Sigmoid colon (tissue), 7 donors: ENCODE data around the gene HNRNPUL1. TPM values are rescaled to one million over a fixed set of nuclear protein-coding genes. Genes with fewer than 3 reads are reported as not detected.

Source experiments
- DNase-seq: peaks from one replicate; pipeline ENCODE4 v3.0.0-alpha.2; 2019
- H3K27ac ChIP-seq, 4 donors: fragments of 200-600 bp; sonication (generic); one replicate each; pipeline ENCODE4 v1.5.1; 2016 to 2019; ENCODE audit warnings: mild to moderate bottlenecking in 1 of 4
- H3K27me3 ChIP-seq, 3 donors: fragments of 200-600 bp; sonication (generic); one replicate each; pipeline ENCODE4 v1.5.1; 2019; ENCODE audit warnings: mild to moderate bottlenecking in 1 of 3
- H3K36me3 ChIP-seq, 4 donors: fragments of 200-600 bp; sonication (generic); one replicate each; pipeline ENCODE4 v1.5.1; 2016 to 2019
- H3K4me1 ChIP-seq, 4 donors: fragments of 200-600 bp; sonication (generic); one replicate each; pipeline ENCODE4 v1.5.1; 2017 to 2019
- H3K4me3 ChIP-seq, 4 donors: fragments of 200-600 bp; sonication (generic); one replicate each; pipeline ENCODE4 v1.5.1; 2017 to 2019; ENCODE audit warnings: mild to moderate bottlenecking in 2 of 4, moderate library complexity in 1 of 4
- H3K9me3 ChIP-seq, 4 donors: fragments of 200-600 bp in 3 of 4; sonication (generic) in 3 of 4; one replicate each; pipeline versions ENCODE4 v1.5.1 to v1.6.1; 2013 to 2019
- EP300 ChIP-seq, 4 donors: sonication (generic); formaldehyde crosslinking; IDR thresholded peaks; one replicate each; pipeline ENCODE4 v1.6.1; 2017; ENCODE audit warnings: antibody characterized with exemption in 4 of 4
- POLR2A ChIP-seq, 2 donors: fragments of 450-650 bp; IDR thresholded peaks; one replicate each; pipeline ENCODE4 v1.6.1; 2016; ENCODE audit warnings: antibody characterized with exemption in 2 of 2, mild to moderate bottlenecking in 2 of 2, moderate library complexity in 2 of 2
- POLR2AphosphoS5 ChIP-seq, 4 donors: sonication (generic); formaldehyde crosslinking; IDR thresholded peaks; one replicate each; pipeline ENCODE4 v1.6.1; 2017; ENCODE audit warnings: antibody characterized with exemption in 4 of 4
- WGBS, 2 donors: extraction: QIAGEN DNeasy Blood & Tissue Kit; methylation state at CpG; one replicate each; pipeline ENCODE4 v1.1.7; 2013; 5-methylcytosine and 5-hydroxymethylcytosine counted together
- intact Hi-C: fragments of 100-400 bp; cut with DNase I; formaldehyde crosslinking; loops from one replicate; pipeline ENCODE4 v1.15.1; 2023
- polyA plus RNA-seq, 3 donors: library from polyadenylated mRNA; stranded (reverse); fragments of 200-250 nt; gene quantifications; one replicate each; pipeline ENCODE4 v1.2.3, GENCODE V29; 2013
- total RNA-seq, 4 donors: library from RNA; depleted of rRNA; stranded (reverse); fragments of >200 nt; gene quantifications; one replicate each; pipeline ENCODE4 v1.1.0, GENCODE V29; 2016
- TF ChIP-seq, protein P1 (sequence below), 4 experiments: fragments of 450-650 bp in 3 of 4; fragments of 200-600 bp in 1 of 4; IDR thresholded peaks; one replicate each; pipeline ENCODE4 v1.5.1; 2016 to 2019; ENCODE audit warnings: antibody characterized with exemption in 4 of 4, mild to moderate bottlenecking in 3 of 4, moderate library complexity in 2 of 4
- donor health status: healthy with polysubstance abuse.
- donor health status: Bipolar disorder and iron deficiency.
- donor health status: healthy.

Gene HNRNPUL1
- total and polyA plus RNA-seq, 7 donors = 61.9 to 153 (median 129) TPM

DNA sequence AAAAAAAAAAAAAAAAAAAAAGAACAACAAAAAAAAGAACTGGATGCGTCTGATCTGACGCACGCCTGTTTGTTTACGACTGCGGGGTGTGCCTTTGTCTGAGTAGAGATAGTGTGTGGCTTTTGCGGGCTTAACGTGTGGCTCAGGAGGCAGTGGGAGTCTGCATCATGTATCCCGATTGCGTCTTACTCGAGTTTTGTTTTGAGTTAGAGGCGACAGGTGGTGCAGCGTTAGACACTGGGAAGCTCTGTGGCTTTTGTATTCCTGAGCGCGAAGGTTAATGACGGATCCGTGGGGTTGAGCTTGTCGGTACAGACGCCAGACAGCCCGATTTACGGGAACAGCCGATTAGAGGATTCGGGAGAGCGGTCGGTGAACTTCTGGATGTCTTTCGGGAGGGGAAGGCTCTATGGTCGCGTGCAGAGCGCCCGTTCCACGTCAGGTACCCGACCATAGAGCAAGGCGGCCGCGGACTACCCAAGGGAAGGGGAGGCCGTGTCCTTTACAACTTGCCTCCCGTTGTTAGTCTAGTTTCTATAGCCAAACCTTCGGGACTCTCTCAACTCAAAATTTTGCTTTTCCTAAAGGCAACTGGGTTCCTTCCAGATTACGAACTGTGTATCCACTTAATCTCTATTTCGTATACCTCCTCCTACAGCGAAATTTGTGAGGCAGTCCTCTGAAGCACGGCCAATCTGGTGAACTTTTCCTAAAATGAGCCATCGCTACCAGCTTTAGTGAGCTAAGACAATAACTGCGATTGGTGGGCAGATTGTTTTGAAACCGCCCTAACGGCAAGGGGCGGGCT is 926 bp upstream of the HNRNPUL1 start:
- peak; percentile 89 for DNase-seq
- WGBS, 2 donors = 0% methylated on average over 46 of the region's 46 CpGs
- Histone ChIP-seq H3K4me1 (peaks cover 0 to 40% (median 33%) of the 10 kb centered on the region in 4 donors), H3K9me3 (no peaks in the 10 kb centered on the region), H3K36me3 (peaks cover 11 to 22% (median 21%) of the 10 kb centered on the region in 4 donors), H3K27me3 (no peaks in the 10 kb centered on the region), H3K27ac (peak overlapping the region; percentile 96 to 98 (median 98)), H3K4me3 (peak overlapping the region; percentile 46 to 66 (median 62))
- intact Hi-C loops = loop anchor here (1.0 to 5.0 kb wide), 2 partner anchors 45 to 89 kb away; partner anchors contain the start of gene TGFB1
- TF ChIP-seq, protein P1, sequence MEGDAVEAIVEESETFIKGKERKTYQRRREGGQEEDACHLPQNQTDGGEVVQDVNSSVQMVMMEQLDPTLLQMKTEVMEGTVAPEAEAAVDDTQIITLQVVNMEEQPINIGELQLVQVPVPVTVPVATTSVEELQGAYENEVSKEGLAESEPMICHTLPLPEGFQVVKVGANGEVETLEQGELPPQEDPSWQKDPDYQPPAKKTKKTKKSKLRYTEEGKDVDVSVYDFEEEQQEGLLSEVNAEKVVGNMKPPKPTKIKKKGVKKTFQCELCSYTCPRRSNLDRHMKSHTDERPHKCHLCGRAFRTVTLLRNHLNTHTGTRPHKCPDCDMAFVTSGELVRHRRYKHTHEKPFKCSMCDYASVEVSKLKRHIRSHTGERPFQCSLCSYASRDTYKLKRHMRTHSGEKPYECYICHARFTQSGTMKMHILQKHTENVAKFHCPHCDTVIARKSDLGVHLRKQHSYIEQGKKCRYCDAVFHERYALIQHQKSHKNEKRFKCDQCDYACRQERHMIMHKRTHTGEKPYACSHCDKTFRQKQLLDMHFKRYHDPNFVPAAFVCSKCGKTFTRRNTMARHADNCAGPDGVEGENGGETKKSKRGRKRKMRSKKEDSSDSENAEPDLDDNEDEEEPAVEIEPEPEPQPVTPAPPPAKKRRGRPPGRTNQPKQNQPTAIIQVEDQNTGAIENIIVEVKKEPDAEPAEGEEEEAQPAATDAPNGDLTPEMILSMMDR (IDR thresholded peaks at IDR 0.05) = no peak
- peak in 1 of 4 donors; percentile 7 for TF ChIP-seq EP300 (IDR thresholded peaks at IDR 0.05)
- peak; percentile 78 to 85 for TF ChIP-seq POLR2A (IDR thresholded peaks at IDR 0.05)
- TF ChIP-seq POLR2AphosphoS5 (IDR thresholded peaks at IDR 0.05) = peak; percentile 92 to 99 (median 94)

DNA sequence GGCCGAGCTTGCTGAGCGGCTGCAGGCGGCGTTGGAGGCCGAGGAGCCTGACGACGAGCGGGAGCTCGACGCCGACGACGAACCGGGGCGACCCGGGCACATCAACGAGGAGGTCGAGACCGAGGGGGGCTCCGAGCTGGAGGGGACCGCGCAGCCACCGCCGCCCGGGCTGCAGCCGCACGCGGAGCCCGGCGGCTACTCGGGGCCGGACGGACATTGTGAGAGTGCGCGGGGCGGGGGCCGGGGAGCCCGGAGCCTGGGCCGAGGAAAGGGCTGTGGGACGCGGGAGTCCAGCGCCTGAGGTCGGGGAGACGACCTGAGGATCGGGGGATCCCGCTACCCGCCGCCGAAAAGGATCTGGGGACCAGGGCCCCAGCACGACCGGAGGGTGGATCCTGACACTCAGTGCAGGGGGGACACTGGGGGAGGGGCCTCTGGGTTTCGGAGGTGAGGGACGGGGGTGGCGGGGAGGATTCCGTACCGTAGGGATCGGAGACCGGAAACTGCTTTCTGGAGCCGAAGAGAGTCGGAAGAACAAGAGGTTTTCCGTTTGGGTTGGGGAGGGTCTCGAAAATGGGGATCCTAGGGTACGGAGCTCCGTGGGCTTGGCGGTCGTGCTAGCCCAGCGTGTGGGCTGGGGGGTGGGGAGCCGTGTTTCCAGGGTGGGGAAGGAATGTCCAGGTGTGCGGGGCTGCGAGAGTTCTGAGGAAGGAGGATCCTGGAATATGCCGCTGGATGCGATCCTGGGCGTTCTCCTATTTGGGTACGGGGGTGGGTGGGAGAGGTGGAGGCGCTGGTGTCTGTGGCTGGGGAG is 616 bp downstream of the HNRNPUL1 start:
- WGBS, 2 donors = 0 to 1% methylated on average over 75 of the region's 75 CpGs
- TF ChIP-seq POLR2A (IDR thresholded peaks at IDR 0.05) (no peak), EP300 (IDR thresholded peaks at IDR 0.05) (no peak), POLR2AphosphoS5 (IDR thresholded peaks at IDR 0.05) (no peak)
- TF ChIP-seq, protein P1 (IDR thresholded peaks at IDR 0.05) = no peak
- intact Hi-C loops = loop anchor here (5.0 kb wide), 1 partner anchor 88 kb away; the partner anchor contains the start of gene TGFB1
- H3K36me3 ChIP-seq = peaks cover 18 to 24% (median 21%) of the 10 kb centered on the region in 4 donors
- no peaks in the 10 kb centered on the region for H3K9me3 ChIP-seq
- peak overlapping the region; percentile 84 to 100 (median 92) for H3K4me3 ChIP-seq
- peaks cover 0 to 40% (median 33%) of the 10 kb centered on the region in 4 donors for H3K4me1 ChIP-seq
- peak overlapping the region; percentile 96 to 100 (median 100) for H3K27ac ChIP-seq
- no peaks in the 10 kb centered on the region for H3K27me3 ChIP-seq
- peak; percentile 84 for DNase-seq

DNA sequence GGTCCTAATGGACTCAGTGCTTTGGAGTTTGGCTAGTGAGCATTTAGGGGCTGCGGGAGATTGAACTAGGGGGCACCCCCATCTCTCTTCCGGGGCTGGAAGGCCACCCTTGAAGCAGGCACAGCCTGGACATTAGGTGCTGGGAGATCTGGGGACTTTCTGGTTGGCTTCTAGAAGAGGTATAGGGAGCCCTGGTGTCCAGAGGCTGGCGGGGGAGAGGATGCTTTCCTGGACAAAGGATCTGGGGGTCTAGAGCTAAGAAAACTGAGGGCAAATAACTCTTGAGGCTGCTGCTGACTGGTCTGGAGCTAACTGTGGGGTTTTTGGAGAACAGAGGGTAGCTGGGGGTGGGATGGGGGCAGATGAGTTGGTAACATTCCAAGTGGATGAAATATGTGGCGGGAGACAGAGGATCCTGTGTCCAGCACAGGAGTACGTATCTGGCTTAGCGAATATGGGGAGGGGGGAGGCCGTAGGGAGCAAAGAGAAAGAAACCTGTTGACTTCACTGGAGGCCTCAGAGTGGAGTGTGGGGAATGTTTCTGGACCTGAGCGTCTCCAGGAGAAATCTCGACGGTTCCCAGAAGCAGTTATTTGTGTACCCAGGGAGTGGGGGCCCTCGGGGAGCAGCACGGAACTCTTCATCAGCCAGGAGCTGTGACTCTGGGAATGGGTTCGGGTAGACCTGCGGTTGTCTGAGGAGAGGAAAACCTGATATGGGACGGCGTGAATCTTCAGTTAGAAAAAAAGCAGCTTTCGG is 1.4 kb downstream of the HNRNPUL1 start:
- TF ChIP-seq, protein P1 (IDR thresholded peaks at IDR 0.05) = no peak
- TF ChIP-seq POLR2AphosphoS5 (IDR thresholded peaks at IDR 0.05) = peak in 1 of 4 donors; percentile 35
- peak; percentile 64 for DNase-seq
- Histone ChIP-seq H3K4me1 (peaks cover 0 to 40% (median 33%) of the 10 kb centered on the region in 4 donors), H3K36me3 (peaks cover 21 to 28% (median 26%) of the 10 kb centered on the region in 4 donors), H3K4me3 (peak overlapping the region; percentile 84 to 100 (median 92)), H3K9me3 (no peaks in the 10 kb centered on the region), H3K27me3 (no peaks in the 10 kb centered on the region), H3K27ac (peak overlapping the region; percentile 96 to 100 (median 100))
- intact Hi-C loops = no loop called here
- WGBS, 2 donors = 5 to 26% methylated on average over 17 of the region's 17 CpGs

DNA sequence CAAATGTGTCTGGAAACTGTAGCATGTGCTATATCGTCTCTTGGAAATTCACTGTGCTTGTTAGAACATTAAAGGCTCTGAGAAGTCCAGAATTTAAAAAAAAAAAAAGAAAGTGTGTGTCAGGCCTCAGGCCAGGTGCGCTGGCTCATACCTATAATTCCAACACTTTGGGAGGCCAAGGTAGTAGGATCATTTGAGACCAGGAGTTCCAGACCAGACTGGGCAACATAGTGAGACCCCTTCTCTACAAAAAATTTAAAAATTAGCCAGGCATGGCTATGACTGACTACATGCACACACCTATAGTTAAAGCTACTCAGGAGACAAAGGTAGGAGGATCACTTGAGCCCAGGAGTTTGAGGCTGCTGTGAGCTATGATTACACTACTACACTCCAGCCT is 4.9 kb downstream of the HNRNPUL1 start:
- H3K9me3 ChIP-seq = no peaks in the 10 kb centered on the region
- no peak overlapping the region for H3K4me3 ChIP-seq
- TF ChIP-seq, protein P1 (IDR thresholded peaks at IDR 0.05) = no peak
- no peak for TF ChIP-seq EP300 (IDR thresholded peaks at IDR 0.05)
- no peak for TF ChIP-seq POLR2AphosphoS5 (IDR thresholded peaks at IDR 0.05)
- no peak for TF ChIP-seq POLR2A (IDR thresholded peaks at IDR 0.05)
- intact Hi-C loops = no loop called here
- H3K27me3 ChIP-seq = no peaks in the 10 kb centered on the region
- H3K4me1 ChIP-seq = peaks cover 0 to 32% (median 25%) of the 10 kb centered on the region in 4 donors
- WGBS, 2 donors = 97 to 98% methylated on average over 2 of the region's 2 CpGs
- H3K36me3 ChIP-seq = peaks cover 53 to 63% (median 61%) of the 10 kb centered on the region in 4 donors
- no peak overlapping the region for H3K27ac ChIP-seq
- no peak for DNase-seq
